ENCODE data around the gene SPON1.

Gene SPON1

GRCh38 chr11:14254533-14255237, 292.2 kb downstream of the SPON1 start:
- H3K4me3 ChIP-seq (ENCODE audit: low read depth, low read length), result no peak overlapping the region

DNA sequence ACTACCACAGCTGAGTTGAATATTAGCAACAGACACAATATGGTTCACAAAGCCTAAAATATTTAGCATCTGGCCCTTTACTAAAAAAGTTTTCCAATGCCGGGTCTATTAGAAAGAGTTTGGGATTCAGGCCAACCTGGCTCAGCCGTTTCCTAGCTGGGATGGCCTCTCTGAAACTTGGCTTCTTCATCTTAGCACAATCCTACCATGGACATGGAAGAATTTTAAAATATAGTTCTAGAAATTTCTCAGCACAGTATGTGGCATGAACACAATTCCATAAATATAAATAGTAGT, 292.7 kb downstream of the SPON1 start:
- DNase-seq (ENCODE audit: low read depth), result no peak
- TF ChIP-seq, protein P1, sequence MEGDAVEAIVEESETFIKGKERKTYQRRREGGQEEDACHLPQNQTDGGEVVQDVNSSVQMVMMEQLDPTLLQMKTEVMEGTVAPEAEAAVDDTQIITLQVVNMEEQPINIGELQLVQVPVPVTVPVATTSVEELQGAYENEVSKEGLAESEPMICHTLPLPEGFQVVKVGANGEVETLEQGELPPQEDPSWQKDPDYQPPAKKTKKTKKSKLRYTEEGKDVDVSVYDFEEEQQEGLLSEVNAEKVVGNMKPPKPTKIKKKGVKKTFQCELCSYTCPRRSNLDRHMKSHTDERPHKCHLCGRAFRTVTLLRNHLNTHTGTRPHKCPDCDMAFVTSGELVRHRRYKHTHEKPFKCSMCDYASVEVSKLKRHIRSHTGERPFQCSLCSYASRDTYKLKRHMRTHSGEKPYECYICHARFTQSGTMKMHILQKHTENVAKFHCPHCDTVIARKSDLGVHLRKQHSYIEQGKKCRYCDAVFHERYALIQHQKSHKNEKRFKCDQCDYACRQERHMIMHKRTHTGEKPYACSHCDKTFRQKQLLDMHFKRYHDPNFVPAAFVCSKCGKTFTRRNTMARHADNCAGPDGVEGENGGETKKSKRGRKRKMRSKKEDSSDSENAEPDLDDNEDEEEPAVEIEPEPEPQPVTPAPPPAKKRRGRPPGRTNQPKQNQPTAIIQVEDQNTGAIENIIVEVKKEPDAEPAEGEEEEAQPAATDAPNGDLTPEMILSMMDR (conservative IDR thresholded peaks at IDR 0.05; ENCODE audit: low read depth, low read length), result no peak
- no peak overlapping the region for H3K4me3 ChIP-seq (ENCODE audit: low read depth, low read length)

More at GRCh38 chr11:14254533-14255237, 292.2 kb downstream of the SPON1 start:
- TF ChIP-seq, protein P1 (conservative IDR thresholded peaks at IDR 0.05; ENCODE audit: low read depth, low read length), result no peak
- DNase-seq (ENCODE audit: low read depth), result no peak

DNA sequence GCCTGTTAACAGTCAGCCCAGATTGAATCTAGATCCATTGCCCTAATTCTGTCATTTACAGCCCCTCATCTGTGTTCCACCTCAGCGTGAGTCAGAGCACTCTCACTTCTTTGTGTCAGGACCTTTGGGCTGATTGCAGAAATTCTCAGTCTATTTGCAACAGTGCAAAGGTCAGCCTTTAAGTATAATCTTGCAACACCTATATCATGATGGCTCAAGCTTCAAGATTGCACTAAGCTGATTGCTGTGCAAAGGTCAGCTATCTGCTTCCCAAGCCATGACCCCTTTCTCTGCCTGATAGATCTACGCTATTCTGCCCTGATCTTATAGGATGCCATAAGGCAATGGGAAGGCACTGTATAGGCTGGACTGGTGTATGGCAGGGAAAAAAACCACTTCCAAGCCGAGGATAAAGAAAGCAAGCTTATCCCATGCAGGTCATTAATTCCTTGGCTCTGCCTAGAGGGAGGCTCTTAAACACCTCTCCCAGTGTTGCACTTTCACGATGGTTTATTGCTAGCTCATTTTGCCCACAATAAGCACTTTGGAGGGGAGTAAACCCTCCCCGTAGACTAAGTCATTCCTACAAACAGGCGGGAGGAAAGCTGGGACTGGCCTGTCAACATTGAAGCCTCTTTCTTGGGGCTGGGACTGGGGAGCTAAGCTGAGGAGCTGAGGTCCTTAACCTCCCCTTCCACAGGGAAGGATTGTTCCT, 295.9 kb downstream of the SPON1 start:
- TF ChIP-seq, protein P1 (conservative IDR thresholded peaks at IDR 0.05; ENCODE audit: low read depth, low read length), result no peak

GRCh38 chr11:14259186-14259784, 296.8 kb downstream of the SPON1 start:
- H3K4me3 ChIP-seq (ENCODE audit: low read depth, low read length), result no peak overlapping the region
- DNase-seq (ENCODE audit: low read depth), result no peak
- TF ChIP-seq, protein P1 (conservative IDR thresholded peaks at IDR 0.05; ENCODE audit: low read depth, low read length), result no peak

More for the DNA sequence above, 295.9 kb downstream of the SPON1 start:
- no peak overlapping the region for H3K4me3 ChIP-seq (ENCODE audit: low read depth, low read length)
- peak; percentile 70 for DNase-seq (ENCODE audit: low read depth)

DNA sequence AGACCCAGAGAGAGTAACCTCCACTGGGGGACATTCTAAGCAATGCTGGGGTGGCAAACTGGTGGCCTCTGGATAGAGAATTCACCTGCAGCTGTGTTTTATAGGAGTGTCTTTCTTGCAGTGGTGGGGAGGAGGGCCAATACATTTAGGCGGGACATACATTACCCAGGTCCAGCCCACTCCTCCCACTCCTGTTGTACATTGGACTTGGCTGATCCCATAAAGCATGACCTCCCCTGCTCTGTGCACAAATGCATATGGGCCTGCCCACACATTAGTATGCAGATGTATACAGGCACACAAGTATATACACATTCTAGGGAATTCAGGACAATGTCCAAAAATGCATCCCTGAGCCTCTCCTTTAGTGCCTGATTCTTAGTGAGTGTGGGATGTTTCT, 297.4 kb downstream of the SPON1 start:
- no peak for DNase-seq (ENCODE audit: low read depth)
- TF ChIP-seq, protein P1 (conservative IDR thresholded peaks at IDR 0.05; ENCODE audit: low read depth, low read length), result no peak
- H3K4me3 ChIP-seq (ENCODE audit: low read depth, low read length), result no peak overlapping the region

DNA sequence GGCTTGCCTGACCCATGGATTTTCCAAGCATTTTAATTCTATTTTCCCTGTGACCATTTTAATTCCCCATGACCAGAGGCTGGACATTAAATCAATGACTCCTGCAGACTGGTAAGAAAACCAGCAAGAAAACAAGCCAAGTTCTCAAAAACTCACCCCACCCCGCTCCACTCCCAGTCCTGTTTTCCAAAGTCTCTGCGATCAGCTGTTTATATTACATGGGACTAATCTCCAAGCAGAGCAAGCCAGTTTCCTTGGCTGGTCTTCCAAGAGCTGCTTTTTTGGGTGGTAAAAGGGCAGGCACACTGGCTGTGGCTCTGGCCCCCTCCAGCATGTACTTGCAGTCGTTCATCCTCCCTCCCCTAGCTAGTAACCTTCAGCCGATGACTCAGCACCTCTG, 298.5 kb downstream of the SPON1 start:
- no peak overlapping the region for H3K4me3 ChIP-seq (ENCODE audit: low read depth, low read length)
- TF ChIP-seq, protein P1 (conservative IDR thresholded peaks at IDR 0.05; ENCODE audit: low read depth, low read length), result no peak
- DNase-seq (ENCODE audit: low read depth), result no peak

Measured in choroid plexus epithelial cell (primary cell).